IPS-18c (cell line): Measurements from ENCODE around the gene PIAS2.
"Not testable (repeated sequence)": the region's sequence is repeated elsewhere in the genome, so short reads cannot be mapped to it uniquely, and the experiment has no call there.

Experiments used
- H3K4me3 ChIP-seq: 2 replicates; pipeline ENCODE4 v1.7.0; 2013; ENCODE audit warnings: low read depth, mild to moderate bottlenecking, low read length, moderate library complexity; ENCODE audit not compliant: insufficient read depth
- H3K9me3 ChIP-seq: one replicate; pipeline ENCODE4 v1.6.1; 2013; ENCODE audit warnings: mild to moderate bottlenecking, low read length, moderate library complexity; ENCODE audit not compliant: control insufficient read depth, insufficient read depth

The PIAS2 gene

DNA sequence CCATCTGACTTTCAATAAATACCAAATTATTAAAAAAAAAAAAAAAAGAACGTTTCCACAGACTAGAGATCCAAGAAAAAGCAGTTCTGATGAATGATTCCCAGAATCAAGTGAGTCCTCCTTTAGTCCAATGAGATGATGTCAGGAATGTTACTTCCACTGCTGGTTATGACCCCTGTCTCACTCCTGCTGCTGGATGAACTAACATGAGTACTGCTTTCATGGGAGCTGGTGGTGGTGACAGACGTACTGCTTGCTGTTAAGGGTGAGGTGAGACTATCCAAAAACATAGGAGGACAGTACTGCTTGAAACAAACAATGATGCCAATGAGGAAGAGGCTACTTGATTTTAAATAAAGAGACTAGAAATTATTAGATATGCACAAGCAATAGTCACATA, 105.0 kb downstream of the PIAS2 start:
- Histone ChIP-seq H3K4me3 (no peak overlapping the region), H3K9me3 (no peaks in the 10 kb centered on the region)

DNA sequence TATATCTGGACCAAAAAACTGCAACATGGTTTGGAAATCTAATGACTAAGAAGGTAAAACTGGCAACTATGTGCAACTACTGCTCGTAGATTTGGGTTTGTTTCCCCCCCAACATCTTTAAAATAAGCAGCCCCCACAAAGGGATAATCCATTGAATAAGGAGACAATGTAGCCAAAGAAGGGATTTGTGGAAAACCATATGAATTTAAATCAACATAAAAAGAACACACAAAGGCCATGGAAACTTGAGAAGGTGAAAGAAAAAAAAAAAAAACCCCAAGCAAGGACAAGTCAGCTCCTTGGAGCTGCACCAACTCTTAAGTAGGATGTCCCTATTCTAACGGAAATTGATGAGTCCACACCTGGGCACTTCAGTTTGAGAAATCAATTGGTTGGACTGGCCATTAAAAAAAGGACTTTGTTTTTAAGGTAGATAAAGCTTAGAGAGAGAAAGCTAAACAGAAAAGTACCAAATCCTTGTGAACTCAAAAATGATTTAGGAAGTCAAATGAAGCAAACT, 106.8 kb downstream of the PIAS2 start:
- no peaks in the 10 kb centered on the region for H3K9me3 ChIP-seq
- no peak overlapping the region for H3K4me3 ChIP-seq

DNA sequence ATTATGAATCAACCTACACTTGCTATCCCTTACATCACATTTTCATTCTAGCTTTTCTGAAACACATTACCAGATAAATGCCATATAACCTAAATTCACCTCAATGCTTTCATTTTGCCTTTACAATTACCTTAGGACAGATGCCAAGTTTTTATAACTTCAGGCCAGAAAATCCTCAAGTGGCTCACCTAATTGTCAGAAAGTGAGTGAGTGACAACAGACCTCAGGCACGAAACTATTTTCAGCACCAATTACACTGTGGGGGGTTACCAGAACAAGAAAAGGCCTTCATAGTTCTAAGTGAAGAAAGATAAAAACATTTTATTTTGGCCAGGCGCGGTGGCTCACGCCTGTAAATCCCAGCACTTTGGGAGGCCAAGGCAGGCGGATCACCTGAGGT, 108.2 kb downstream of the PIAS2 start:
- H3K4me3 ChIP-seq = no peak overlapping the region
- H3K9me3 ChIP-seq = no peaks in the 10 kb centered on the region

DNA sequence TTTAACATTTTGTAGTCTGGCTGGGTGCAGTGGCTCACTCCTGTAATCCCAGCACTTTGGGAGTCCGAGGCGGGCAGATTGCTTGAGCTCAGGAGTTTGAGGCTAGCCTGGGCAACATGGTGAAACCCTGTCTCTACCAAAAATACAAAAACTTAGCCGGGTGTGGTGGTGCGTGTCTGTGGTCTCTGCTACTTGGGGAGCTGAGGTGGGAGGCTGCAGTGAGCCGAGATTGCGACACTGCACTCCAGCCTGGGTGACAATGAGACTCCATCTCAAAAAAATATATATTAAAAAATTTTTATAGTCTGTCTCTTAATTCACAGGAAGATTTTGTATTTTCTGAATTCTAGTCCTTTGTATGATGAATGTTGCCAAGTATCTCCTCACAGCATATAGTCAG, 121.4 kb downstream of the PIAS2 start:
- H3K9me3 ChIP-seq, H3K4me3 ChIP-seq: not testable (repeated sequence)

DNA sequence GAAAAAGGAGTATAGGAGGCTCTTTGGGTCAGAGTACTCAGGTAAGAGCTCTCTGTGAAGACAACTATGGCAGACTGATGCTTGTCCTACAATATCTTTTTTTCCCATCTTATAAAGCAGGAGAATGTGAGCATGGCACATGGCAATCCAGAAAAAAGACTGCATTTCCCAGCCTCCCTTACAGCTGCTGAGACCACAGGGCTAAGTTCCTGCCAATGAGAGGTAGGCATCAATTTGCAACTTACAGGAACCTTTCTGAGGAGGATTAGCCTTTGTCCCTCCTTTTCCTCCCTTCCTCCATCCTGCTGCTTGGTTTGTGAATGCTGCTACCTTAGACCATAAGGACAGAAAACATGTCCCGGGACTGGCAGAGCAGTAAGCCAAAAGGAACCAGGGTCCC, 122.7 kb downstream of the PIAS2 start:
- H3K4me3 ChIP-seq = no peak overlapping the region
- H3K9me3 ChIP-seq = no peaks in the 10 kb centered on the region

DNA sequence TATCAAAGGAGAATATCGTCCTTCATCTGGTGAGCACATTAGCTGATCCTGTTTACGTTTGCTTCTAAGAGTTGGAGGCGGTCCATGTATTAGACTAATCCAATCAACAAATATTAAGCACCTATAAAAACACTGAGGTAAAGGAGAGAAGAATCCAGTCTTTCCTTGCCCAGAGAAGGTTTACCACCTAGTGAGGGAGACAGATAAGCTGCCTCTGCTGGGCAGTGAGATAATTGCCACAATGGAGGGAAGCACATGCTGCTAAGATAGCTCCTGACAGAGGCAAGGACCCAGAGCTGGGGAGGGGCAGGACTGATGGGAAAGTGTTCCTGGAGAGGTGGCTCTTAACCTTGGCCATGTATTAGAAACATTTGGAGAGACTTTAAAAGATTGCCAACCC, 123.7 kb downstream of the PIAS2 start:
- Histone ChIP-seq H3K9me3 (no peaks in the 10 kb centered on the region), H3K4me3 (no peak overlapping the region)

DNA sequence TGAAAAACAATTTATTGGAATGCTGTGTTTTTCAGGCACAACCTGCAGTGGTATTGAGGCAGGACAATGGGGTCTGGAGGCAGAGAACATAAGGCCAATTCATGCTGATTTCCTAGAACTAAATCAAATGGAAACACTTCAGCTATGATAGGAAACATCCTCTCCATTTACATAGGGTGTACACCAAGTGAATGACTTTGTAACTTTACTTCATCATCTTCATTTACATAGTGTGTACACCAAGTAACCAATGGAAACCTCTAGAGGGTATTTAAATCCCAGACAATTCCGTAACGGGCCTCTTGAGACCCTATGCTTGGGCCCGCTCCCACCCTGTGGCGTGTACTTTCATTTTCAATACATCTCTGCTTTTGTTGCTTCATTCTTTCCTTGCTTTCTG, 128.2 kb downstream of the PIAS2 start:
- no peak overlapping the region for H3K4me3 ChIP-seq
- no peaks in the 10 kb centered on the region for H3K9me3 ChIP-seq

DNA sequence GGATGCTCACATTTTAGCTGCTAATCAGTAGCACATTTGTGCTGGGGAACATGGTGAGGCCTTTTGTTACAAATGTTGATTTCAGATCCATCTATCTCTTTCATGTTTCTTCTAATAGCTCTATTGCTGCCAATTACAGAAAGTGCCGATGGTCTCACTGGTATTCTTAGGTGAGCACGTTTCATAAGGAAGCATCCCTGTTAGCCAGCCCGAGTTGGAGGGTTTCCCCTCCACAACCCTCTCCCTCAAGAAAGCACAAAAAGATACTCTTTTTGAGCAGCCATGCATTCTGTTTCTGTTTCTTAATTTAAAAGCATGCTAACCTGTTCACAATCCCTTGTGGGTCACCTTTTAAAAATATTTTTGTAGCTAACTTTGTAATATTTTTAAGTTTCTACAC, 129.6 kb downstream of the PIAS2 start:
- Histone ChIP-seq H3K9me3 (no peaks in the 10 kb centered on the region), H3K4me3 (no peak overlapping the region)

DNA sequence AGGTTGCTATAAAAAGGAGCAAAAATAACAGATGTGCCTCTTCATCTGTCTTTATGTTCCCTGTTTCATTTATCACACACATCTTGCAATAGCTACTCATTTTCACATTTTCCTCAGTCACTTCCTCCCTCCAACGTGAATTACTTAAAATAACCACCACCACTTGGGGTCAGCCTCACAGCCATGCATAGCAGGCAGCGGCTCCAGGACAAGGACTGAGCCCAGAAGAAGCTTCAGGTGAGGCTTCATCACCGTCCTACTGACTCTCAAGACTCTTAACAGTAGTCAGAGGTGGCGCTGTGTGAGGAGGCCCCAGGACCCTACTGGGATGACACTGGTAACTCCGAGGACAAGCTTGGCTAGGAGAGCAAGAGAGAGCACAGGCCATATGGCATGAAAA, 144.9 kb downstream of the PIAS2 start:
- H3K4me3 ChIP-seq = no peak overlapping the region
- peaks cover 2% of the 10 kb centered on the region for H3K9me3 ChIP-seq

DNA sequence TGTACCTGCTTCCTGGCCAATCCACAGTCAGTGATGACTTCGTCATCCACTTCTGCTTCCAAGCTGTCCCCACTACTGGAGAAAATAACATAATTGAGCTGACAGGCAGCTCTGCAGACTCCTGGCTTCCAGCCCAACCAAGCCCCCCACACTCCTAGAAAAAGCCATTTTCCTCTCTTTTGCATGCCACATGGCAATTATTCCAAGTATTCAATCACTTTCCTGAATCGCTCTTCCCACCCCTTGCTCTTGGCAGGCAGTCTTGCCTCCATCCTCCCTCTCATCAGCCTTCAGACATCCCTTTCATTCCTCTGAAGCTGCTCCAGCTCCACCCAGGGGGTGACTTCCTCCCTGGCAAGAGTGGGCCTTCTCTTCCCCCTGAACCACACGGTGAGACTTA, 146.2 kb downstream of the PIAS2 start:
- Histone ChIP-seq H3K4me3 (no peak overlapping the region), H3K9me3 (peaks cover 2% of the 10 kb centered on the region)

DNA sequence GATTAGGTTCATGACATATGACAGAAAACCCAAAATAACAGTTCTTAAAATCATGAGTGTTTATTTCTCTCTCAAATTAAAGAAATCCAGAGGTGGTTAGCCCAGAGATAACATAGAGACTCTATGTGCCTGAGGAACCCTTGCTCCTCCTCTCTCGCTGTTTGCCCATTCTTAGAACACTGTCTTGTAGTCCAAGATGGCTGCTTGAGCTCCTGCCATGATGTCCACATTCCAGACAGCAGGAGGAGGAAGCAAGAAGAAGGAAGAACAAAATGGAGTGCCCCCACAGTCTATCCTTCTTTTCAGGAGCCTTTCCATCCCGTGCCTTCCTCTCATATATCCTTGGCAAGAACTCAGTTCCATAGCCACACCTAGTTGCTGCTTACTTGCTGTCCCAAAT, 146.6 kb downstream of the PIAS2 start:
- Histone ChIP-seq H3K9me3 (peaks cover 2% of the 10 kb centered on the region), H3K4me3 (no peak overlapping the region)

DNA sequence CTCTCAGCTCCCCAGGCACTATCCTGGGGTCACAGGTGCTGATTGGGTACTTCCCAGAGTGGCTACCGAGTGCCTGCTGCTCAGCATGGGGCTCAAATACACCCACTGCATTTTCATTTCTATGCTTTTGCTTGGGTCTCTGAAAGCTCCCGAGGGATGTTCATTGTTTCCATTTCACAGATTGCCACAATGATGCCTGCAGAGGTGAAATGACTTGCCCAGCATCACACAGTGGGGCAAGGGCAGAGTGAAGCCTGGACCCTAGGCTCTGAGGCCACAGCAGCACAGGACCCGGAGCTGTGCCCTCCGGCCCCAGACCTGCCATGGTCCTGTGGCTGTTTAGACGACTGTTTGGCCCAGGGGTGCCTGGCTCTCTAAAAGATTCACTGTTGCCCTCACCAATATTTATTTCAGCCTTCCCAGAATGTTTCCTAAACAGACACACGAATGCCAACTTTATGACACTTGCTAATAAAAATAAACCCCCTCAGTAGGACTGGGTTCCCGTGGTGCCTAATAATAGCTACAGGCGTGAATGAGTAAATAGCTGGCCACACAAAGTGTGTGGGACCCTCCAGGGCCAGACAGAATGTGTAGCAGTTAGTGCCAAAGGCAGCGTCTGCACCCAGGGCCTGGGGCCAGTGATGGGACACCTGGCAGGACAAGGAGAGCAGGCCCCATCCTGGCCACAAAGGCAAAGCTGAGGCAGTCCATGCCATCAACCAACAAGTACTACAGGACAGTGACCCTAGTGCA, 149.0 kb downstream of the PIAS2 start:
- peaks cover 2% of the 10 kb centered on the region for H3K9me3 ChIP-seq
- H3K4me3 ChIP-seq = no peak overlapping the region

DNA sequence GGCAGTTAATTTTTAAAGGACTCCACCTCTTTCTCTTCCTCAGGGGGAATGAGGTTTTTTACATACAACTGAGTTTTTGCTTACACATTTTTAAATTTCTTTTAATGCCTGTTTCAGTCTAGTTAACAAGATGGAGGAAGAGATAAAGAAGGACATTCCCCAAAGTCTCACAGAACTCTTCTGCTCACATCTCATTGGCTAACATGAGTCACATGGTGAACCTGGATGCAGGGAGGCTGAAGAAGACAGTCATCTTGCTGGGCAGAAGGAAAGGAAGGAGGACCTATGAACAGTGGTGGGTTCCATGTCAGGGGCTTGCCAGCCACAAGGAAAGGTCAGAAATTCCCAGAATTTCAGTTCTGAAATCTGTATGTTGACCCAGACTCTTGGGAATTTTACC, 150.1 kb downstream of the PIAS2 start:
- H3K4me3 ChIP-seq = no peak overlapping the region

DNA sequence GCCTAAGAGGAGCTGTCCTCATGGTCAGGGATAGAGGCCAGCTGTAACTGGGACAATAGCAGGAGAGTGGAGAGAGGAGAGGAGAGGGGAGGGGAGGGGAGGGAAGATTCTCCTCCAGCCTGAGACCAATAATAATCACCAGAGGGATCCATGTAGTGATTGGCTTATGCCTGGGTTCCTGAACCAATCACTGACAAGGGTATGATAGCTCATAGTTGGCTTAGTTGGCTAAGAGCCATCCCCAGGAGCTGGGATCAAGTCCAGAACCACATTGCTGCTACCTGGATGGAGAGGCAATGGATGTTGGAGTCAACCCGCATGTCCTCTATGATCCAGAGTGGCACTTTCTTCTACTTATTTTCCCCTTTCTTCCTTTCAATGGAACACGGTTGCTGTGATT, 152.7 kb downstream of the PIAS2 start:
- no peaks in the 10 kb centered on the region for H3K9me3 ChIP-seq
- no peak overlapping the region for H3K4me3 ChIP-seq

More for the DNA sequence above, 150.1 kb downstream of the PIAS2 start:
- no peaks in the 10 kb centered on the region for H3K9me3 ChIP-seq

DNA sequence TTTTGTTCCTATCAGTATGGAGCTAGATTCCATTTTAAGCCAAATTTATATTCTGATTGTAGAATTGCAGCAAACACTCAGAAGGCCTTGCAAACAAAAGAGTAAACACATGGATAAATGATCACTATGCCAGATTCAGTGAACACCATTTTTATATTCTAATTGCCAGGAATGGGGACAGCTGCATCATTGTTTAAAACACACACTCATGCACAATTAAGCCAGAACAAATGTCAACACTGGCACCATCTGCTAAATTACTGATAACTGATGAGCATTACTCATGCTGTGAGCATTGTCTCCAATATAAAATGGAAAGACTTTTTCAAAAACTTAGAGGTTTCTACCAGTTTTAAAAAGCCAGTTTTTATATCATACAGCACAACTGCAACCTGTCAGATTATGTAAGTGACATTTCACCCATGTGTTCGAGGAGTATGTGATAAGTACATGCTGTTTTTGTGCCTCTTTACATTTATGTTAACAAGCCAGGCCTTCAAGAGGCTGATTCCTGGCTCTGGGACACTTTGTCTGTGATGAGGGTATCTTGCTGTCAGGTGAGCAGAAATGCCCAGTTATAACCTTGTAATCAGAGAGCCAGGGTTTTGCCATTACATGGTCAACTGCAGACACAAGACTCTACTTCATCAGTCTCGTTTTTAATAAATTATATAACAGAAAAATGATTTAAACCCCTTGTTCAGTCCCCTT, 156.1 kb downstream of the PIAS2 start:
- Histone ChIP-seq H3K9me3 (no peaks in the 10 kb centered on the region), H3K4me3 (no peak overlapping the region)

DNA sequence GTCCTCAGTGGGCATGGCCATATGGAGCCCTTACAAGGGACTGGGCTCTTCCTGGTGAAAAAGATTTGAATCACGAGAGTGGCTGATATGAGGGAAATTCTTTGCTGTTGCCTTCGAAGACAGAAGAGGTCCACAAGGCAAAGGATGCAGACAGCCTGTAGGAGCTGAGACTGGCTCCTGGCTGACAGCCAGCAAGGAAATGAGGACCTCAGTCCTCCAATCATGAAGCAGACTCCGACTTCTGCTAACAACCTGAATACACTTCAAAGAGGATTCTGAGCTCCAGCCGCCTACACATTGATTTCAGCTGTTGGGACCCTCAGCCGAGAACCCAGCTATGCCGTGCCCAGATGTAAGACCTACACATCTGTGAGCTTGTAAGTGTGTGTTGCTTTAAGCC, 157.4 kb downstream of the PIAS2 start:
- no peak overlapping the region for H3K4me3 ChIP-seq

DNA sequence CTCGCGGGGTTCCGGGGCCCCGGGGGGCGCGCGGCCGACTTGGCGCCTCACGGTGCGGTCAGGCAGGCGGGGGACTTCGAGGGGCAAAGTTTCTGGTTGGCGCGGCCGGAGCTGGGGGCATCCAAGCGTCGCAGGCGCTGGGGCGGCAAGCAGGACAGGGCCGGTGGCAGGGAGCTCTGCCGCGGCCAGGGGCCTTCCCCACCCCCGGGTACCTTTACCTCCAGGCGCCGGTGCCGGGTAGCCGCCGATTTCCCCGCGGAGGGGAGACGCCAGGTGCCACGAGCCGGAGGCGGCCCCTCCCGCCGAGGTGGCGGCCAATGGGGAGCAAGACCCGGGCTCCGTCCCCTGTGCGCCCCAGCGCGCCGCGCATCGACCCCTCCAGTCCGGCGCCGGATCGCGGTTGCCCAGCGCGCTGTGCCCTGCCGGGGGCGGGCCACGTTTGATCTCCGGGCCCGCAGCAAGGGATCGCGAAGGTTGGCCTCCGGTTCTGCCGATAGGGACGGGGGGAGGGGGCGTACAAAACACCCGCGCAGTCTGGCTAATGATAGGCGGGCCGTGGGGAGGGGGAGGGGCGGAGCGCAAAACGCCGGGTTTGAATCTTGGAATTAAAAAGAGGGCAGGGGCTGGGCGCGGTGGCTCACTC, 160.6 kb downstream of the PIAS2 start, which contains the start of gene ST8SIA5:
ST8SIA5 (minus strand) TSS at position 495 of the 643 bp plus-strand sequence. CDS start 545 bp downstream, outside the sequence.
- Histone ChIP-seq H3K9me3 (no peaks in the 10 kb centered on the region), H3K4me3 (peak within 1 kb of the TSS; percentile 59)

More for the DNA sequence above, 157.4 kb downstream of the PIAS2 start:
- H3K9me3 ChIP-seq = no peaks in the 10 kb centered on the region

DNA sequence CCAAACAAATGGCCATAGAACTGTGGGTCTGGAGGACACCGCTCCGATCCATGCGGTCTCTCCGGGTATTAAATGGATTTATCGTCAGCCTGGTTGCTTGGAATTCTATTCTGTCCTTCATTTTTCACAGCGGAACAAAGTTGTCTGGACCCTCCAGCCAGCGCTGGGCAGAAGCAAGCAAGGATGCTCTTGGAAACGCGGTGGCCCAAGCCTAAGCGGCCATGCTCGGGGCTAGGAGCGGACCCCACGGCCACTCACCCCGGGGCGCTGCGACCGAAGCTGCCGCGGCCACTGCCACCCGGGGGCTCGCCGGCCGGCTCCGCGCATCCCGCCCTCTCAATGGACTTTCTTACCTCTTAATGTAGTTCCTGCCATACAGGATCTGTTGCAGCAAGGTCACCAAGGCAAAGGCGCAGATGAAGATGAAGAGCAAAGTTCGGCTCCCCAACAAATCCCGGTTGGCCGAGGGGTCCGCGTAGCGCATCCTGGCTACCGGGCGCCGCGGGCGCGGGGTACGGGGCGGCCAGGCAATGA, 161.2 kb downstream of the PIAS2 start:
- no peaks in the 10 kb centered on the region for H3K9me3 ChIP-seq
- H3K4me3 ChIP-seq = peak overlapping the region; percentile 59
